MM.1S (cell line): ENCODE data around the gene PRTN3.

ENCODE experiments used
- DNase-seq: peaks from one replicate; pipeline ENCODE4 v3.0.0-alpha.2; 2015
- H2AFZ ChIP-seq: fragments of 300-600 bp; sonication (generic); 2 replicates; pipeline ENCODE4 v1.6.0; 2016; ENCODE audit warnings: antibody characterized with exemption, low read length
- H3F3A ChIP-seq: fragments of 300-600 bp; sonication (generic); 2 replicates; pipeline ENCODE4 v1.6.1; 2016; ENCODE audit warnings: mild to moderate bottlenecking, antibody characterized with exemption, low read length, moderate library complexity, mixed read lengths; ENCODE audit not compliant: insufficient read depth
- H3K27ac ChIP-seq: fragments of 300-600 bp; sonication (generic); 2 replicates; pipeline ENCODE4 v1.5.1; 2016; ENCODE audit warnings: mild to moderate bottlenecking, low read length
- H3K27me3 ChIP-seq: fragments of 300-600 bp; sonication (generic); replicated peaks from 2 replicates; pipeline ENCODE4 v1.6.0; 2016; ENCODE audit warnings: low read length; ENCODE audit not compliant: insufficient read depth
- H3K36me3 ChIP-seq: fragments of 300-600 bp; sonication (generic); replicated peaks from 2 replicates; pipeline ENCODE4 v1.6.1; 2016; ENCODE audit warnings: mild to moderate bottlenecking, low read length, mixed read lengths; ENCODE audit not compliant: insufficient read depth
- H3K4me1 ChIP-seq: fragments of 300-600 bp; sonication (generic); 2 replicates; pipeline ENCODE4 v1.6.1; 2016; ENCODE audit warnings: low read length, mixed read lengths
- H3K4me2 ChIP-seq: fragments of 300-600 bp; sonication (generic); 2 replicates; pipeline ENCODE4 v1.6.0; 2016; ENCODE audit warnings: low read depth, low read length
- H3K4me3 ChIP-seq: fragments of 300-600 bp; sonication (generic); 2 replicates; pipeline ENCODE4 v1.5.1; 2016; ENCODE audit warnings: low read length, mixed read lengths
- H3K79me2 ChIP-seq: fragments of 300-600 bp; sonication (generic); 2 replicates; pipeline ENCODE4 v1.6.1; 2016; ENCODE audit warnings: mixed run types, low read length, mixed read lengths
- H3K9ac ChIP-seq: fragments of 300-600 bp; sonication (generic); 2 replicates; pipeline ENCODE4 v1.6.1; 2016; ENCODE audit warnings: low read length, mixed read lengths
- H3K9me2 ChIP-seq: fragments of 300-600 bp; sonication (generic); replicated peaks from 2 replicates; pipeline ENCODE4 v1.6.1; 2016; ENCODE audit warnings: mild to moderate bottlenecking, low read length, mixed read lengths; ENCODE audit not compliant: insufficient read depth
- H3K9me3 ChIP-seq: fragments of 300-600 bp; sonication (generic); replicated peaks from 2 replicates; pipeline ENCODE4 v1.6.1; 2016; ENCODE audit warnings: mild to moderate bottlenecking, low read length, mixed read lengths; ENCODE audit not compliant: insufficient read depth
- H4K20me1 ChIP-seq: fragments of 300-600 bp; sonication (generic); 2 replicates; pipeline ENCODE4 v1.6.1; 2016; ENCODE audit warnings: mild to moderate bottlenecking, low read length, moderate library complexity, mixed read lengths; ENCODE audit not compliant: insufficient read depth
- CTCF ChIP-seq: fragments of 300-600 bp; sonication (generic); IDR thresholded peaks from 2 replicates; pipeline ENCODE4 v1.5.1; 2016; ENCODE audit warnings: antibody characterized with exemption, low read length, mixed read lengths
- EZH2 ChIP-seq: fragments of 300-600 bp; sonication (generic); optimal IDR thresholded peaks from 2 replicates; pipeline ENCODE3; 2017; ENCODE audit warnings: low read depth, mild to moderate bottlenecking, antibody characterized with exemption, low read length, mixed read lengths
- EZH2phosphoT487 ChIP-seq: fragments of 300-600 bp; sonication (generic); IDR thresholded peaks from 2 replicates; pipeline ENCODE4 v1.6.1; 2018; ENCODE audit warnings: antibody characterized with exemption, low read length

The PRTN3 gene

GRCh38 chr19:792306-792885, 48.4 kb upstream of the PRTN3 start:
- no peak for DNase-seq
- Histone ChIP-seq H3K9me2 (no peaks in the 10 kb centered on the region), H3K36me3 (no peaks in the 10 kb centered on the region), H2AFZ (no peak overlapping the region), H3K27ac (no peak overlapping the region), H3K4me1 (no peaks in the 10 kb centered on the region), H3K79me2 (0 out of 2 replicates have a peak, but pooled peaks cover 3% of the 10 kb centered on the region), H3F3A (no peaks in the 10 kb centered on the region), H3K9ac (no peak overlapping the region), H3K27me3 (peaks cover 21% of the 10 kb centered on the region), H3K9me3 (no peaks in the 10 kb centered on the region), H3K4me2 (no peak overlapping the region), H4K20me1 (no peaks in the 10 kb centered on the region), H3K4me3 (no peak overlapping the region)
- TF ChIP-seq EZH2: no peak
- TF ChIP-seq EZH2phosphoT487: no peak

GRCh38 chr19:793806-794205, 47.0 kb upstream of the PRTN3 start:
- H3K4me2 ChIP-seq: no peak overlapping the region
- H3K79me2 ChIP-seq: peaks cover 13% of the 10 kb centered on the region
- H3K27me3 ChIP-seq: peaks cover 15% of the 10 kb centered on the region
- peaks cover under 1% of the 10 kb centered on the region; the same call in 1 of the 2 replicates for H3K4me1 ChIP-seq
- no peak for DNase-seq
- TF ChIP-seq EZH2 (no peak), EZH2phosphoT487 (no peak), CTCF (no peak)
- H4K20me1 ChIP-seq: peaks cover 9% of the 10 kb centered on the region
- H2AFZ ChIP-seq: no peak overlapping the region
- H3K9me2 ChIP-seq: no peaks in the 10 kb centered on the region
- no peaks in the 10 kb centered on the region for H3K9me3 ChIP-seq
- H3K4me3 ChIP-seq: no peak overlapping the region
- H3K9ac ChIP-seq: no peak overlapping the region
- no peak overlapping the region for H3K27ac ChIP-seq
- H3K36me3 ChIP-seq: no peaks in the 10 kb centered on the region
- H3F3A ChIP-seq: no peaks in the 10 kb centered on the region

- TF ChIP-seq EZH2phosphoT487 (no peak), EZH2 (no peak), CTCF (no peak)
These were observed 45.7 kb upstream of the PRTN3 start for GRCh38 chr19:795073-795611.

More at GRCh38 chr19:795073-795611, 45.7 kb upstream of the PRTN3 start:
- Histone ChIP-seq H3K36me3 (peaks cover 8% of the 10 kb centered on the region), H3K4me2 (no peak overlapping the region), H3K27me3 (peaks cover 3% of the 10 kb centered on the region; the same call in 1 of the 2 replicates), H3K4me3 (no peak overlapping the region), H3K9me2 (no peaks in the 10 kb centered on the region), H3K9ac (no peak overlapping the region), H3F3A (no peaks in the 10 kb centered on the region), H3K9me3 (no peaks in the 10 kb centered on the region), H2AFZ (no peak overlapping the region), H4K20me1 (peaks cover 22% of the 10 kb centered on the region), H3K79me2 (peaks cover 26% of the 10 kb centered on the region), H3K27ac (no peak overlapping the region), H3K4me1 (peaks cover 9% of the 10 kb centered on the region)
- no peak for DNase-seq
